ENCODE data around the gene SVOPL.
"Not testable (repeated sequence)": the region's sequence is repeated elsewhere in the genome, so short reads cannot be mapped to it uniquely, and the experiment has no call there.

SVOPL gene

DNA sequence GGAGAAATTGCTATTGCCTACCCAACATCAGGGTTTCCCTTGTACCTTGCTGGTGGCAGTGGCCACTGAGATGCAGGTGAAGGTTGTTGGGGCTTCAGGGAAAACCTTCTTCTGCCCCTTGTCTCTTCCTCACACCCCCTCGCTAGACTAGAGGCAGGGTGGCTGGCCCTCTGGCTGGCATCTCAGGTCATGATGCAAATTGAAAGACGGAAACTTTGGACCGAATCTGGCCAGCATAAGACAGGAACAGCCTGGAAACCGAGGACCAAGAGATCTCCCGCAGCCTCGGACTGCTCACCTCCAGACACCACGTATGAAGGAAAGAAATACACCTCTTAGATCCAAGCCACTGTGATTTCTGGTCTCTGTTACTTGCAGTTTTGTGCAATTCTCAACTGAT lies 2.9 kb downstream of the SVOPL start:
- Histone ChIP-seq H3K27me3 (ENCODE audit: control insufficient read depth in 1 of 2, insufficient read depth in 2 of 2, low read length in 2 of 2) (no peaks in the 10 kb centered on the region), H3K36me3 (ENCODE audit: insufficient read depth, low read length) (no peaks in the 10 kb centered on the region), H3K27ac (ENCODE audit: low read depth, low read length) (no peak overlapping the region), H3K4me1 (ENCODE audit: insufficient read depth, low read length) (no peaks in the 10 kb centered on the region), H3K9ac (ENCODE audit: low read length) (no peak overlapping the region), H3K4me3 (ENCODE audit: low read depth in 1 of 2, low read length in 2 of 2) (no peak overlapping the region), H3K9me3 (ENCODE audit: low read length) (no peaks in the 10 kb centered on the region)

DNA sequence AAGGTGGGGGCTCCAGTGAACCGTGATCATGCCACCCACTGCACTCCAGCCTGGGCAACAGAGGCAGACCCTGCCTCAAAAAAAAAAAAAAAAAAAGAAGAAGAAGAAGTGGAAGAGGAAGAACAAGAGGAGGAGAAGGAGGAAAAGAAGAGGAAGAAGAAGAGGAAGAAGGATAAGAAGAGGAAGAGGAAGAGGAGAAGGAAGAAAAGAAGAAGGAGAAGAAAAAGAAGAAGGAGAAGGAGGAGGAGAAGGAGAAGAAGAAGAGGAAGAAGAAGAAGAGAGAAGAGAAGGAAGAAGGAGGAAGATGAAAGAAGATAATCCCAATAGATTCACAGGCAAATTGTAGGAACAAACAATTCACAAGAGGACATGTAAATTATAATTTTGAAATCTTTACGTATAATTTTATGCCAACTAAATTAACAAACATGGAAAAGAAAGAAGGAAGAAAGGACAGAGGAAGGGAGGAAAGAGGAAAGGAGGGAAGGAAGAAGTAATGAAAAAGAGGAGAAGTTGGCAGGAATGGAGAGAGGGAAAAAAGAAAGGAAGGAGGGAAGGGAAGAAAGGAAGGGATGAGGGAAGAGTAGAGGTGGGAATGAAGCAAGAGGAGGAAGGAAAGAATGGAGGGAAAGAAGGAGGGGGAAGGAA lies 3.5 kb downstream of the SVOPL start:
- Histone ChIP-seq H3K9ac (ENCODE audit: low read length) (no peak overlapping the region), H3K36me3 (ENCODE audit: insufficient read depth, low read length) (no peaks in the 10 kb centered on the region)

DNA sequence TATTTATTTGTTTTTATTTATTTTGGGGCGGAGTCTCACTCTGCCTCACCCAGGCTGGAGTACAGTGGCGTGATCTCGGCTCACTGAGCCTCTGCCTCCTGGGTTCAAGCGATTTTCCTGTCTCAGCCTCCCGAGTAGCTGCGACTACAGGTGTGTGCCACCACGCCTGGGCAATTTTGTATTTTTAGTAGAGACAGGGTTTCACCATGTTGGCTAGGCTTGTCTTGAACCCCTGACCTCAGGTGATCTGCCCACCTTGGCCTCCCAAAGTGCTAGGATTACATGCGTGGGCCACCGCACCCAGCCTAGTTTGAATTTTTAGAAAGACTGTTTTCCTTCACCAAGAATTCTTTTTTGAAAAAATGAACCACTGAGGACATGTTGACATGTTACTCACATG lies 5.4 kb downstream of the SVOPL start:
- not testable (repeated sequence) for H3K9me3 ChIP-seq (ENCODE audit: low read length); H3K27ac ChIP-seq (ENCODE audit: low read depth, low read length)

More for the DNA sequence above, 3.5 kb downstream of the SVOPL start:
- Histone ChIP-seq H3K27me3 (ENCODE audit: control insufficient read depth in 1 of 2, insufficient read depth in 2 of 2, low read length in 2 of 2) (no peaks in the 10 kb centered on the region), H3K9me3 (ENCODE audit: low read length) (no peaks in the 10 kb centered on the region), H3K27ac (ENCODE audit: low read depth, low read length) (no peak overlapping the region), H3K4me1 (ENCODE audit: insufficient read depth, low read length) (no peaks in the 10 kb centered on the region), H3K4me3 (ENCODE audit: low read depth in 1 of 2, low read length in 2 of 2) (no peak overlapping the region)

DNA sequence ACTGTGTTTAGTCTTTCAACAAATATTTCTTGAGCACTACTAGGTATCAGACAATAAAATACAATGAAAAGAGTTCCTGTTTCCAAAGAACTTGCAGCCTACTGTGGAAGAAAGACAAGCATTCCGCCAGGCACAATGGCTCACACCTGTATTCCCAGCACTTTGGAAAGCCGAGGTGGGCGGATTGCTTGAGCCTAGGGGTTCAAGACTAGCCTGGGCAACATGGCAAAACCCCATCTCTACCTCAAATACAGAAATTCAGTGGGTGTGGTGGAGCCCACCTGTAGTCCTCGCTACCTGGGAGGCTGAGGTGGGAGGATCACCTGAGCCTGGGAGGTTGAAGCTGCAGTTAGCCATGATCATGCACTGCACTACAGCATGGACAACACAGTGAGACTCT lies 6.1 kb downstream of the SVOPL start:
- H3K4me1 ChIP-seq (ENCODE audit: insufficient read depth, low read length), result no peaks in the 10 kb centered on the region
- no peak overlapping the region for H3K27ac ChIP-seq (ENCODE audit: low read depth, low read length)
- no peaks in the 10 kb centered on the region for H3K9me3 ChIP-seq (ENCODE audit: low read length)
- H3K4me3 ChIP-seq (ENCODE audit: low read depth in 1 of 2, low read length in 2 of 2), result no peak overlapping the region
- H3K27me3 ChIP-seq (ENCODE audit: control insufficient read depth in 1 of 2, insufficient read depth in 2 of 2, low read length in 2 of 2), result no peaks in the 10 kb centered on the region
- H3K9ac ChIP-seq (ENCODE audit: low read length), result no peak overlapping the region
- no peaks in the 10 kb centered on the region for H3K36me3 ChIP-seq (ENCODE audit: insufficient read depth, low read length)

More for the DNA sequence above, 5.4 kb downstream of the SVOPL start:
- H3K36me3 ChIP-seq (ENCODE audit: insufficient read depth, low read length); H3K4me3 ChIP-seq (ENCODE audit: low read depth in 1 of 2, low read length in 2 of 2); H3K9ac ChIP-seq (ENCODE audit: low read length); H3K27me3 ChIP-seq (ENCODE audit: control insufficient read depth in 1 of 2, insufficient read depth in 2 of 2, low read length in 2 of 2); H3K4me1 ChIP-seq (ENCODE audit: insufficient read depth, low read length): not testable (repeated sequence)

DNA sequence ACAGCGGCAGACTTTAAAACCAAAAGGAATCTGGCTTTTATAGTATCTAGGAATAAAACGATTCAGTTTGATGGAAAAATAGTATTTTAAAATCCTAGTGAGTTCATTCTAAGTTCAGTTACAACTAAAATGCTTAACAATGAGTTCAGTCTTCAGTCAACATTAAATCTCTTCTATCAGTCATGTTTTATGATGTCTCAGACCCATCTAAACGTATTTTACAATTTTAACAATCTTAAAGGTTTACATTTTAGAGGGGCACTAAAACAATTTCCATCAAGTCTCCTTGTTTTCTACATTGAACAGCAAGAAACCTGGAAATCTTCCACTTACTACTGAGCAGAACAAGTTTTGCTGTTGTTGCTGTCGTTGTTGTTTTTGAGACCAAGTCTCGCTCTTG lies 10.0 kb downstream of the SVOPL start:
- Histone ChIP-seq H3K9ac (ENCODE audit: low read length) (no peak overlapping the region), H3K9me3 (ENCODE audit: low read length) (no peaks in the 10 kb centered on the region), H3K4me1 (ENCODE audit: insufficient read depth, low read length) (no peaks in the 10 kb centered on the region), H3K27ac (ENCODE audit: low read depth, low read length) (no peak overlapping the region), H3K36me3 (ENCODE audit: insufficient read depth, low read length) (no peaks in the 10 kb centered on the region), H3K4me3 (ENCODE audit: low read depth in 1 of 2, low read length in 2 of 2) (no peak overlapping the region), H3K27me3 (ENCODE audit: control insufficient read depth in 1 of 2, insufficient read depth in 2 of 2, low read length in 2 of 2) (no peaks in the 10 kb centered on the region)

DNA sequence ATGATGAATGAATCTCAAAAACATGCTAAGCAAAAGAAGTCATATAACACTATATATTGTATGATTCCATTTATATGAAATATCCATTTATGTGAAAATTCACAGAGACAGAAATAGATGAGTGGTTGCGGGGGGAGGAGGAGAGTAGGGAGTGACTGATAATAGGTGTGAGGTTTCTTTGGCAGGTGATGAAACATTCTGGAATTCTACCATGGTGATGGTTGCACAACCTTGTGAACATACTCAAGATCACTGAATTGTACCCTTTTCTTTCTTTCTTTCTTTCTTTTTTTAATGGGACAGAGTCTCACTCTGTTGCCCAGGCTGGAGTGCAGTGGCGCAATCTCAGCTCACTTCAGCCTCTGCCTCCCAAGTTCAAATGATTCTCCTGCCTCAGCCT lies 10.7 kb downstream of the SVOPL start:
- no peaks in the 10 kb centered on the region for H3K4me1 ChIP-seq (ENCODE audit: insufficient read depth, low read length)
- no peaks in the 10 kb centered on the region for H3K36me3 ChIP-seq (ENCODE audit: insufficient read depth, low read length)
- H3K4me3 ChIP-seq (ENCODE audit: low read depth in 1 of 2, low read length in 2 of 2), result no peak overlapping the region
- no peaks in the 10 kb centered on the region for H3K27me3 ChIP-seq (ENCODE audit: control insufficient read depth in 1 of 2, insufficient read depth in 2 of 2, low read length in 2 of 2)
- H3K27ac ChIP-seq (ENCODE audit: low read depth, low read length), result no peak overlapping the region
- no peak overlapping the region for H3K9ac ChIP-seq (ENCODE audit: low read length)
- no peaks in the 10 kb centered on the region for H3K9me3 ChIP-seq (ENCODE audit: low read length)

DNA sequence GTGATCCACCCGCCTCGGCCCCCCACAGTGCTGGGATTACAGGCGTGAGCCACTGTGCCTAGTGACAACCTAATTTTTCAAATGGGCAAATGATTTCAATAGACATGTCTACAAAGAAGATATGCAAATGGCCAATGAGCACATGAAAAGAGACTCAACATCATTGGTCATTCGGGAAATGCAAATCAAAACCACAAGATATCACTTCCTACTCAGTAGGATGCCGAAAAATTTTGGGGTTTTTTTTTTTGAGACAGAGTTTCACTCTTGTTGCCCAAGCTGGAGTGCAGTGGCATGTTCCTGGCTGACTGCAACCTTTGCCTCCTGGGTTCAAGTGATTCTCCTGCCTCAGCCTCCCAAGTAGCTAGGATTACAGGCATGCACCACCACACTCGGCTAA lies 13.1 kb downstream of the SVOPL start:
- H3K36me3 ChIP-seq (ENCODE audit: insufficient read depth, low read length); H3K4me3 ChIP-seq (ENCODE audit: low read depth in 1 of 2, low read length in 2 of 2); H3K27ac ChIP-seq (ENCODE audit: low read depth, low read length); H3K4me1 ChIP-seq (ENCODE audit: insufficient read depth, low read length); H3K9me3 ChIP-seq (ENCODE audit: low read length); H3K9ac ChIP-seq (ENCODE audit: low read length); H3K27me3 ChIP-seq (ENCODE audit: control insufficient read depth in 1 of 2, insufficient read depth in 2 of 2, low read length in 2 of 2): not testable (repeated sequence)

DNA sequence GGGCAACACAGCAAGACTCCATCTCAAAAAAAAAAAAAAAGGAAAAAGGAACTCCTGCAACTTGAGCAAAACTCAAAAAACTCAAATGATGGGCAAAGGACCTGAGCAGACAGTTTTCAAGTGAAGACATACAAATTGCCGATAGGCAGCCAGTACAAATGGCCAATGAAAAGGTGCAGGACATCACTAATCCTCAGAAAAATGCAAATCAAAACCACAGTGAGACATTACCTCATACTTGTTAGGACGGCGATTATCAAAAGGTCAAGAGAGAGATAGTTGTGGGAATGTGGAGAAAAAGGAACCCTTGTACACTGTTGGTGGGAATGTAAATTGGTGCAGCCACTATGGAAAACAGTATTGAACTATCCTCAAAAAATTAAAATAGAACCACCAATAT lies 16.8 kb downstream of the SVOPL start:
- H3K36me3 ChIP-seq (ENCODE audit: insufficient read depth, low read length), result no peaks in the 10 kb centered on the region
- no peak overlapping the region for H3K9ac ChIP-seq (ENCODE audit: low read length)
- no peaks in the 10 kb centered on the region for H3K4me1 ChIP-seq (ENCODE audit: insufficient read depth, low read length)
- H3K27me3 ChIP-seq (ENCODE audit: control insufficient read depth in 1 of 2, insufficient read depth in 2 of 2, low read length in 2 of 2), result no peaks in the 10 kb centered on the region
- no peak overlapping the region for H3K27ac ChIP-seq (ENCODE audit: low read depth, low read length)
- H3K9me3 ChIP-seq (ENCODE audit: low read length), result no peaks in the 10 kb centered on the region
- no peak overlapping the region for H3K4me3 ChIP-seq (ENCODE audit: low read depth in 1 of 2, low read length in 2 of 2)

DNA sequence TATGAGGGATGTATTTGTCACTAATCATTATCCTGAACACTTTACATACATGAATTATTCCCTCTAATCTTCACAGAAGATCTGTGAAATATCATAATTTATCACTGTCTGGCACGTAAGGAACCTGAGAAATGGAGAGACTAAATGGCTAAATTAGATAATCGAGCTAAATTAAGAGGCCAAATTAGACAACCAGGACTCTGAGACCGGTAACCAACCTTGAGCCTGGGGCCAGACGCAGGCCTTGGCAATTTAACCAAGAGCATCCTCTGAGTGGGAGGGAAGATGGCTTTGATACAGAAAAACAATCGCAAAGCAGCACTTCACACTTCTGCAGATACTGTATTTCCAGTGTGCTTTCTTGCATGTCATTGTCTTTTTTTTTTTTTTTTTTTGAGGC lies 21.4 kb downstream of the SVOPL start:
- Histone ChIP-seq H3K9ac (ENCODE audit: low read length) (no peak overlapping the region), H3K4me3 (ENCODE audit: low read depth in 1 of 2, low read length in 2 of 2) (no peak overlapping the region), H3K9me3 (ENCODE audit: low read length) (no peaks in the 10 kb centered on the region), H3K4me1 (ENCODE audit: insufficient read depth, low read length) (no peaks in the 10 kb centered on the region), H3K36me3 (ENCODE audit: insufficient read depth, low read length) (no peaks in the 10 kb centered on the region), H3K27me3 (ENCODE audit: control insufficient read depth in 1 of 2, insufficient read depth in 2 of 2, low read length in 2 of 2) (no peaks in the 10 kb centered on the region), H3K27ac (ENCODE audit: low read depth, low read length) (no peak overlapping the region)

DNA sequence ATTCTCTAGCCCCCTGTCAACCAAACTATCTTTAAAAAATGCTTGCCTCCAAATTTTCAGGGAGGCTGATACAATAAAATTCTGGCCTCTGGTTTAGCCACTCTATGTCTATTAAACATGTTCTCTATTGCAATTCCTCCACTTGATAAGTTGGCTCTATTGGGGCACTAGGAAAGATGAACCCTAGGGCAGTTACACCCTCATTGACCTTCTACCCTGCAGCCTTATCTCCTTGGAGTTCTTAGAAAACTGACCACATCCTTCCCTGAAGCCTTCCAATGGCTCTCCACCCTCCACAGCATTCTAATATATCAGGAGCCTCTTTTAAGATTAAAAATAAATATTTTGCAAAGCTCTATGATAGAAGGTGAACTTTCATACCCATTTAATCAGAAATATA lies 30.6 kb downstream of the SVOPL start:
- no peak overlapping the region for H3K27ac ChIP-seq (ENCODE audit: low read depth, low read length)
- no peaks in the 10 kb centered on the region for H3K9me3 ChIP-seq (ENCODE audit: low read length)
- H3K27me3 ChIP-seq (ENCODE audit: control insufficient read depth in 1 of 2, insufficient read depth in 2 of 2, low read length in 2 of 2), result no peaks in the 10 kb centered on the region
- no peak overlapping the region for H3K4me3 ChIP-seq (ENCODE audit: low read depth in 1 of 2, low read length in 2 of 2)
- H3K9ac ChIP-seq (ENCODE audit: low read length), result no peak overlapping the region
- no peaks in the 10 kb centered on the region for H3K4me1 ChIP-seq (ENCODE audit: insufficient read depth, low read length)
- no peaks in the 10 kb centered on the region for H3K36me3 ChIP-seq (ENCODE audit: insufficient read depth, low read length)

DNA sequence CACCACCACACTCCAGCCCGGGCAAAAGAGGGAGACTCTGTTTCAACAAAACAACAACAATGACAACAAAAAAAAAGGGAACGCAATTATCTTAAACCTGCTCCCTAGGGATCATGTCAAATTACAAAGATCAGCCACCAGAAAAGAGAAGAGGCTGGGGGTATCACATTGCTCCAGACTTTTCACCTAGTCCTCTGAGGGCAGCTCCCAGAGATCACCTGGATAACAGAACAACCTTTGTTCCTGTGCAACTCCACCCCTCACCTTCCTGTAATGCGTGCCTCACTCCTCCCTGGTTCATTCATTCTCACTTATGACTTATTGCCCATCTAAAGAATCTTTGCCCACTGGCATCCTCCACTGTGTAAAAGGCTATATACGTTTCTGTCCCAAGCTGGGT lies 31.8 kb downstream of the SVOPL start:
- no peaks in the 10 kb centered on the region for H3K9me3 ChIP-seq (ENCODE audit: low read length)
- H3K4me3 ChIP-seq (ENCODE audit: low read depth in 1 of 2, low read length in 2 of 2), result no peak overlapping the region
- no peak overlapping the region for H3K9ac ChIP-seq (ENCODE audit: low read length)
- H3K27ac ChIP-seq (ENCODE audit: low read depth, low read length), result no peak overlapping the region
- H3K4me1 ChIP-seq (ENCODE audit: insufficient read depth, low read length), result no peaks in the 10 kb centered on the region
- H3K27me3 ChIP-seq (ENCODE audit: control insufficient read depth in 1 of 2, insufficient read depth in 2 of 2, low read length in 2 of 2), result peaks cover 0 to 1% of the 10 kb centered on the region in 2 donors
- no peaks in the 10 kb centered on the region for H3K36me3 ChIP-seq (ENCODE audit: insufficient read depth, low read length)

DNA sequence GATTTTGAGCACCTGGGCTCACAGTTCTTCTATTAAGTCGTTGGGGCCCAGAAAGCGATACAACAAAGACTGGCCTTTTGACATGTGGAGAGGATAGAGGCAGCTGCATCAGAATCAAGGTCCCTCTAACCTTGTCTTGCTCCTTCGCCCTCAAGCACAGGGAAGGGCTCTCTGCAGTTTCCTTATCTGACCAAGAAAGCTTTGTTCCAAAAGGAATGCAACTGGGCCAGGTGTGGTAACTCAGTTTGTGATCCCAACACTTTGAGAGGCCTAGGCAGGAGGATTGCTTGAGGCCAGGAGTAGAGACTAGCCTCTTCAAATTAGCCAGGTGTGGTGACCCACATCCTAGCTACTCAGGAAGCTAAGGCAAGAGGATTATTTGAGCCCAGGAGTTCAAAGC lies 32.2 kb downstream of the SVOPL start:
- no peak overlapping the region for H3K4me3 ChIP-seq (ENCODE audit: low read depth in 1 of 2, low read length in 2 of 2)
- no peaks in the 10 kb centered on the region for H3K4me1 ChIP-seq (ENCODE audit: insufficient read depth, low read length)
- H3K9ac ChIP-seq (ENCODE audit: low read length), result no peak overlapping the region
- H3K27me3 ChIP-seq (ENCODE audit: control insufficient read depth in 1 of 2, insufficient read depth in 2 of 2, low read length in 2 of 2), result peaks cover 0 to 5% of the 10 kb centered on the region in 2 donors
- H3K27ac ChIP-seq (ENCODE audit: low read depth, low read length), result no peak overlapping the region
- no peaks in the 10 kb centered on the region for H3K36me3 ChIP-seq (ENCODE audit: insufficient read depth, low read length)
- H3K9me3 ChIP-seq (ENCODE audit: low read length), result no peaks in the 10 kb centered on the region

Measured in muscle layer of colon (tissue), 2 donors.